ENCODE results near the gene SAMD4A.

- TF ChIP-seq EZH2 (IDR thresholded peaks at IDR 0.05; ENCODE audit: low read length, missing control alignments) (no peak), CTCF (conservative IDR thresholded peaks at IDR 0.05 in 1 of 2, IDR thresholded peaks at IDR 0.05 in 1 of 2; ENCODE audit: low read depth in 1 of 2, low read length in 2 of 2) (no peak)
Measured at GRCh38 chr14:54754116-54754622, 187.2 kb downstream of the SAMD4A start.

Data from fibroblast of lung (primary cell).